HAP-1 (cell line): ENCODE measurements around the gene PAFAH2.
"Not testable (repeated sequence)": the region's sequence is repeated elsewhere in the genome, so short reads cannot be mapped to it uniquely, and the experiment has no call there.

Experiments
- DNase-seq, 2 experiments: peaks; one replicate each; pipeline ENCODE4 v3.0.0-alpha.2; 2016 to 2020; ENCODE audit warnings: low spot score in 2 of 2
- H3K27me3 ChIP-seq: fragments of 250-450 bp; sonication (Bioruptor Pico); 2 replicates; pipeline ENCODE4 v1.5.1; 2020; ENCODE audit warnings: low read depth, mild to moderate bottlenecking, moderate library complexity
- H3K36me3 ChIP-seq: fragments of 250-450 bp; sonication (Bioruptor Pico); replicated peaks from 2 replicates; pipeline ENCODE4 v1.5.1; 2020; ENCODE audit warnings: mild to moderate bottlenecking
- H3K4me1 ChIP-seq: fragments of 250-450 bp; sonication (Bioruptor Pico); 2 replicates; pipeline ENCODE4 v1.5.1; 2020; ENCODE audit warnings: mild to moderate bottlenecking
- H3K4me3 ChIP-seq: fragments of 250-450 bp; sonication (Bioruptor Pico); 2 replicates; pipeline ENCODE4 v1.5.1; 2020; ENCODE audit warnings: mild to moderate bottlenecking, moderate library complexity
- H3K9me3 ChIP-seq: fragments of 250-450 bp; sonication (Bioruptor Pico); 2 replicates; pipeline ENCODE4 v1.5.1; 2020; ENCODE audit warnings: mild to moderate bottlenecking, moderate library complexity
- in situ Hi-C: fragments of 300-500 bp; cut with MboI; formaldehyde crosslinking; loops from 3 replicates; pipeline ENCODE4 v1.14.3; 2020; ENCODE audit warnings: low sequenced_read_pairs, inconsistent platforms, mixed read lengths

Gene PAFAH2

GRCh38 chr1:25933479-25934365, 64.1 kb downstream of the PAFAH2 start:
- Histone ChIP-seq H3K9me3 (no peaks in the 10 kb centered on the region), H3K27me3 (no peaks in the 10 kb centered on the region), H3K36me3 (no peaks in the 10 kb centered on the region), H3K4me1 (peaks cover 6% of the 10 kb centered on the region), H3K4me3 (no peak overlapping the region)
- in situ Hi-C loops = no loop called here
- no peak for DNase-seq

GRCh38 chr1:25932811-25933400, 65.0 kb downstream of the PAFAH2 start:
- H3K4me3 ChIP-seq, H3K9me3 ChIP-seq, H3K27me3 ChIP-seq, DNase-seq, in situ Hi-C loops, H3K4me1 ChIP-seq, H3K36me3 ChIP-seq: not testable (repeated sequence)

GRCh38 chr1:25932321-25932720, 65.5 kb downstream of the PAFAH2 start:
- no peak for DNase-seq
- no peaks in the 10 kb centered on the region for H3K9me3 ChIP-seq
- H3K36me3 ChIP-seq = no peaks in the 10 kb centered on the region
- no peak overlapping the region for H3K4me3 ChIP-seq
- in situ Hi-C loops = no loop called here
- peaks cover 6% of the 10 kb centered on the region for H3K4me1 ChIP-seq
- no peaks in the 10 kb centered on the region for H3K27me3 ChIP-seq

- in situ Hi-C loops = no loop called here
- Histone ChIP-seq H3K4me3 (no peak overlapping the region), H3K4me1 (peaks cover 6% of the 10 kb centered on the region), H3K36me3 (no peaks in the 10 kb centered on the region), H3K27me3 (no peaks in the 10 kb centered on the region), H3K9me3 (no peaks in the 10 kb centered on the region)
- no peak for DNase-seq
These were observed 68.8 kb downstream of the PAFAH2 start for GRCh38 chr1:25929016-25929415.

- no peaks in the 10 kb centered on the region for H3K9me3 ChIP-seq
- H3K4me3 ChIP-seq = no peak overlapping the region
- no peaks in the 10 kb centered on the region for H3K4me1 ChIP-seq
- in situ Hi-C loops = no loop called here
- no peaks in the 10 kb centered on the region for H3K27me3 ChIP-seq
- peak in 1 of 2 experiments; percentile 36 for DNase-seq
- no peaks in the 10 kb centered on the region for H3K36me3 ChIP-seq
These were observed 70.2 kb downstream of the PAFAH2 start for GRCh38 chr1:25927521-25928265.

- Histone ChIP-seq H3K4me3 (no peak overlapping the region), H3K36me3 (no peaks in the 10 kb centered on the region)
- DNase-seq = no peak
These were observed 70.9 kb downstream of the PAFAH2 start for GRCh38 chr1:25926731-25927496.

GRCh38 chr1:25924454-25924853, 73.4 kb downstream of the PAFAH2 start:
- in situ Hi-C loops = no loop called here
- DNase-seq = no peak
- H3K36me3 ChIP-seq = no peaks in the 10 kb centered on the region
- no peaks in the 10 kb centered on the region for H3K27me3 ChIP-seq
- no peaks in the 10 kb centered on the region for H3K9me3 ChIP-seq
- no peak overlapping the region for H3K4me3 ChIP-seq
- H3K4me1 ChIP-seq = no peaks in the 10 kb centered on the region

More at GRCh38 chr1:25926731-25927496, 70.9 kb downstream of the PAFAH2 start:
- in situ Hi-C loops = no loop called here
- no peaks in the 10 kb centered on the region for H3K9me3 ChIP-seq
- no peaks in the 10 kb centered on the region for H3K4me1 ChIP-seq
- no peaks in the 10 kb centered on the region for H3K27me3 ChIP-seq

GRCh38 chr1:25922971-25923552, 74.8 kb downstream of the PAFAH2 start:
- in situ Hi-C loops = no loop called here
- no peak for DNase-seq
- H3K4me3 ChIP-seq = no peak overlapping the region
- no peaks in the 10 kb centered on the region for H3K27me3 ChIP-seq
- no peaks in the 10 kb centered on the region for H3K9me3 ChIP-seq
- H3K36me3 ChIP-seq = no peaks in the 10 kb centered on the region
- H3K4me1 ChIP-seq = no peaks in the 10 kb centered on the region

GRCh38 chr1:25922056-25922970, 75.5 kb downstream of the PAFAH2 start:
- H3K36me3 ChIP-seq = no peaks in the 10 kb centered on the region
- DNase-seq = peak in 1 of 2 experiments; percentile 47
- in situ Hi-C loops = no loop called here
- no peaks in the 10 kb centered on the region for H3K9me3 ChIP-seq
- H3K27me3 ChIP-seq = no peaks in the 10 kb centered on the region
- no peaks in the 10 kb centered on the region for H3K4me1 ChIP-seq
- no peak overlapping the region for H3K4me3 ChIP-seq

GRCh38 chr1:25918615-25919014, 79.2 kb downstream of the PAFAH2 start:
- in situ Hi-C loops = no loop called here

GRCh38 chr1:25917996-25918395, 79.9 kb downstream of the PAFAH2 start:
- Histone ChIP-seq H3K9me3 (no peaks in the 10 kb centered on the region), H3K4me3 (no peak overlapping the region), H3K36me3 (no peaks in the 10 kb centered on the region), H3K4me1 (no peaks in the 10 kb centered on the region), H3K27me3 (no peaks in the 10 kb centered on the region)
- in situ Hi-C loops = no loop called here
- no peak for DNase-seq

More at GRCh38 chr1:25918615-25919014, 79.2 kb downstream of the PAFAH2 start:
- Histone ChIP-seq H3K4me3 (no peak overlapping the region), H3K27me3 (no peaks in the 10 kb centered on the region), H3K36me3 (no peaks in the 10 kb centered on the region), H3K4me1 (no peaks in the 10 kb centered on the region), H3K9me3 (no peaks in the 10 kb centered on the region)
- DNase-seq = no peak

GRCh38 chr1:25916460-25916859, 81.4 kb downstream of the PAFAH2 start:
- in situ Hi-C loops = no loop called here
- Histone ChIP-seq H3K4me1 (no peaks in the 10 kb centered on the region), H3K36me3 (no peaks in the 10 kb centered on the region), H3K9me3 (no peaks in the 10 kb centered on the region), H3K27me3 (no peaks in the 10 kb centered on the region), H3K4me3 (no peak overlapping the region)
- DNase-seq = no peak
